ENCODE results near the gene SELENOM.
"Not testable (repeated sequence)": the region's sequence is repeated elsewhere in the genome, so short reads cannot be mapped to it uniquely, and the experiment has no call there.

The SELENOM gene

GRCh38 chr22:31128156-31128555 is 20.8 kb upstream of the SELENOM start:
- no peak for DNase-seq

GRCh38 chr22:31127181-31127772 is 19.9 kb upstream of the SELENOM start:
- no peak for DNase-seq

- DNase-seq, result no peak
These were observed 19.5 kb upstream of the SELENOM start for GRCh38 chr22:31126869-31127175.

GRCh38 chr22:31126128-31126868 is 18.9 kb upstream of the SELENOM start:
- DNase-seq, result no peak

GRCh38 chr22:31125521-31126117 is 18.3 kb upstream of the SELENOM start:
- DNase-seq, result no peak

GRCh38 chr22:31124811-31125465 is 17.6 kb upstream of the SELENOM start:
- DNase-seq, result no peak

GRCh38 chr22:31124290-31124689 is 16.9 kb upstream of the SELENOM start:
- no peak for DNase-seq

GRCh38 chr22:31123292-31123602 is 15.9 kb upstream of the SELENOM start:
- DNase-seq, result no peak

- DNase-seq, result no peak
These were observed 15.3 kb upstream of the SELENOM start, which contains the start of gene INPP5J for GRCh38 chr22:31122532-31123291. Gene INPP5J (plus strand): TSS chr22:31122966. CDS start chr22:31123015, 49 bp downstream.

GRCh38 chr22:31122196-31122531 is 14.8 kb upstream of the SELENOM start:
- DNase-seq, result no peak

- DNase-seq, result no peak
These were observed 14.0 kb upstream of the SELENOM start for GRCh38 chr22:31121403-31121802.

- DNase-seq, result no peak
These were observed 13.3 kb upstream of the SELENOM start for GRCh38 chr22:31120642-31121041.

- no peak for DNase-seq
These were observed 12.9 kb upstream of the SELENOM start for GRCh38 chr22:31120230-31120629.

GRCh38 chr22:31119026-31119717 is 11.8 kb upstream of the SELENOM start:
- DNase-seq, result no peak

- DNase-seq, result no peak
These were observed 10.9 kb upstream of the SELENOM start for GRCh38 chr22:31118046-31118820.

GRCh38 chr22:31112547-31113091 is 5.3 kb upstream of the SELENOM start:
- DNase-seq, result not testable (repeated sequence)

GRCh38 chr22:31107894-31108218 is 488 bp upstream of the SELENOM start:
- no peak for DNase-seq

GRCh38 chr22:31106731-31107177 is 614 bp downstream of the SELENOM start:
- DNase-seq, result no peak

- no peak for DNase-seq
These were observed 1.3 kb downstream of the SELENOM start for GRCh38 chr22:31106001-31106571.

GRCh38 chr22:31105282-31105929 is 2.0 kb downstream of the SELENOM start:
- DNase-seq, result no peak

- DNase-seq, result no peak
These were observed 2.5 kb downstream of the SELENOM start for GRCh38 chr22:31104869-31105268.
